ENCODE measurements around the gene UBL4B.
A peak's percentile ranks its signal among the peaks of the same experiment; 100 is the strongest.

The UBL4B gene

GRCh38 chr1:110130113-110130591, 17.9 kb downstream of the UBL4B start:
- peak; percentile 46 for TF ChIP-seq CTCF (conservative IDR thresholded peaks at IDR 0.05; ENCODE audit: low read depth, low read length)
- DNase-seq (ENCODE audit: low read depth), result no peak
- H3K4me3 ChIP-seq (ENCODE audit: low read length), result no peak overlapping the region

- no peak overlapping the region for H3K4me3 ChIP-seq (ENCODE audit: low read length)
- no peak for DNase-seq (ENCODE audit: low read depth)
- TF ChIP-seq CTCF (conservative IDR thresholded peaks at IDR 0.05; ENCODE audit: low read depth, low read length), result no peak
These were observed 18.7 kb downstream of the UBL4B start for GRCh38 chr1:110130989-110131388.

GRCh38 chr1:110132682-110133081, 20.4 kb downstream of the UBL4B start:
- DNase-seq (ENCODE audit: low read depth), result no peak
- TF ChIP-seq CTCF (conservative IDR thresholded peaks at IDR 0.05; ENCODE audit: low read depth, low read length), result no peak
- no peak overlapping the region for H3K4me3 ChIP-seq (ENCODE audit: low read length)

GRCh38 chr1:110133436-110133835, 21.2 kb downstream of the UBL4B start:
- DNase-seq (ENCODE audit: low read depth), result no peak
- no peak overlapping the region for H3K4me3 ChIP-seq (ENCODE audit: low read length)
- no peak for TF ChIP-seq CTCF (conservative IDR thresholded peaks at IDR 0.05; ENCODE audit: low read depth, low read length)

GRCh38 chr1:110134050-110134595, 21.9 kb downstream of the UBL4B start:
- DNase-seq (ENCODE audit: low read depth), result no peak
- no peak overlapping the region for H3K4me3 ChIP-seq (ENCODE audit: low read length)
- no peak for TF ChIP-seq CTCF (conservative IDR thresholded peaks at IDR 0.05; ENCODE audit: low read depth, low read length)

- no peak for DNase-seq (ENCODE audit: low read depth)
- no peak for TF ChIP-seq CTCF (conservative IDR thresholded peaks at IDR 0.05; ENCODE audit: low read depth, low read length)
- H3K4me3 ChIP-seq (ENCODE audit: low read length), result no peak overlapping the region
These were observed 23.0 kb downstream of the UBL4B start for GRCh38 chr1:110135246-110135645.

- no peak for DNase-seq (ENCODE audit: low read depth)
- H3K4me3 ChIP-seq (ENCODE audit: low read length), result no peak overlapping the region
- no peak for TF ChIP-seq CTCF (conservative IDR thresholded peaks at IDR 0.05; ENCODE audit: low read depth, low read length)
These were observed 23.4 kb downstream of the UBL4B start for GRCh38 chr1:110135666-110136065.

Measured in retinal pigment epithelial cell (primary cell).